Astrocyte (in vitro differentiated cells and primary cell): ENCODE measurements around the gene BMPR1B.

ENCODE experiments used
- CTCF ChIP-seq: IDR thresholded peaks from 2 replicates; pipeline ENCODE4 v1.5.1; 2011; ENCODE audit warnings: low read depth, mild to moderate bottlenecking, inconsistent platforms, low read length, moderate library complexity; ENCODE audit not compliant: insufficient read depth
- EZH2 ChIP-seq: IDR thresholded peaks from 2 replicates; pipeline ENCODE4 v1.6.1; 2012; ENCODE audit warnings: mild to moderate bottlenecking, low read length, inconsistent platforms; ENCODE audit not compliant: insufficient read depth

GRCh38 chr4:95106408-95106928 is 348.7 kb downstream of the BMPR1B start:
- TF ChIP-seq CTCF (peak; percentile 3), EZH2 (no peak)
